NCI-H187 (cell line): ENCODE results near the gene TIMM13.
A peak's percentile ranks its signal among the peaks of the same experiment; 100 is the strongest.
"Not testable (repeated sequence)": the region's sequence is repeated elsewhere in the genome, so short reads cannot be mapped to it uniquely, and the experiment has no call there.

Experiments used
- DNase-seq, 2 experiments: peaks; one replicate each; lab custom pipeline; 2025; lab: John Stamatoyannopoulos, UW

Gene TIMM13

GRCh38 chr19:2415281-2415972, 12.0 kb downstream of the TIMM13 start:
- DNase-seq = no peak

- no peak for DNase-seq
Observed at GRCh38 chr19:2413629-2414028, 13.8 kb downstream of the TIMM13 start.

- no peak for DNase-seq
Observed at GRCh38 chr19:2413159-2413558, 14.2 kb downstream of the TIMM13 start.

- no peak for DNase-seq
Observed at GRCh38 chr19:2412449-2412848, 14.9 kb downstream of the TIMM13 start.

GRCh38 chr19:2411709-2412108, 15.7 kb downstream of the TIMM13 start:
- DNase-seq = no peak

GRCh38 chr19:2410023-2410422, 17.4 kb downstream of the TIMM13 start:
- DNase-seq = no peak

GRCh38 chr19:2409352-2409912, 18.0 kb downstream of the TIMM13 start:
- DNase-seq = no peak

GRCh38 chr19:2408247-2408646, 19.1 kb downstream of the TIMM13 start:
- no peak for DNase-seq

- no peak for DNase-seq
Observed at GRCh38 chr19:2399582-2399981, 27.8 kb downstream of the TIMM13 start.

- no peak for DNase-seq
Observed at GRCh38 chr19:2398735-2399305, 28.6 kb downstream of the TIMM13 start.

GRCh38 chr19:2397173-2397572, 30.2 kb downstream of the TIMM13 start:
- DNase-seq = not testable (repeated sequence)

- DNase-seq = not testable (repeated sequence)
Observed at GRCh38 chr19:2395293-2395829, 32.0 kb downstream of the TIMM13 start.

- DNase-seq = no peak
Observed at GRCh38 chr19:2394442-2395292, 32.7 kb downstream of the TIMM13 start.

GRCh38 chr19:2394054-2394441, 33.3 kb downstream of the TIMM13 start:
- no peak for DNase-seq

- not testable (repeated sequence) for DNase-seq
Observed at GRCh38 chr19:2392899-2393298, 34.5 kb downstream of the TIMM13 start.

- DNase-seq = no peak
Observed at GRCh38 chr19:2392366-2392765, 35.0 kb downstream of the TIMM13 start.

- DNase-seq = peak in 1 of 2 experiments; percentile 44
Observed at GRCh38 chr19:2391118-2391725, 36.2 kb downstream of the TIMM13 start.

- DNase-seq = no peak
Observed at GRCh38 chr19:2389594-2389993, 37.8 kb downstream of the TIMM13 start.

GRCh38 chr19:2387367-2388288, 39.8 kb downstream of the TIMM13 start:
- no peak for DNase-seq

- DNase-seq = peak; percentile 55 to 88
Observed at GRCh38 chr19:2385053-2385721, 42.2 kb downstream of the TIMM13 start.
